Aorta (tissue), 5 donors: ENCODE results near the gene SPDYE17. TPM values are rescaled to one million over a fixed set of nuclear protein-coding genes. Genes with fewer than 3 reads are reported as not detected.
A peak's percentile ranks its signal among the peaks of the same experiment; 100 is the strongest.
"Not testable (repeated sequence)": the region's sequence is repeated elsewhere in the genome, so short reads cannot be mapped to it uniquely, and the experiment has no call there.

Experiments
- ATAC-seq: fragments of 200-7000 bp; cut with Tn5 transposase; one replicate; pipeline ENCODE4 v1.9.1; 2022; ENCODE audit warnings: moderate library complexity; ENCODE audit not compliant: low FRiP score
- DNase-seq, 2 donors: peaks; one replicate each; pipeline ENCODE4 v3.0.0-alpha.2; 2020
- H3K27ac ChIP-seq, 2 donors: one replicate each; pipeline ENCODE4 v1.5.1; 2013; ENCODE audit warnings: low read length in 2 of 2, mild to moderate bottlenecking in 2 of 2, moderate library complexity in 2 of 2, control low read depth in 1 of 2, inconsistent platforms in 1 of 2, low read depth in 1 of 2
- H3K27me3 ChIP-seq, 2 donors: one replicate each; pipeline ENCODE4 v1.6.1; 2013; ENCODE audit warnings: control low read depth in 1 of 2, low read length in 1 of 2, mild to moderate bottlenecking in 1 of 2, moderate library complexity in 1 of 2; ENCODE audit not compliant: insufficient read depth in 2 of 2, control insufficient read depth in 1 of 2
- H3K36me3 ChIP-seq, 2 donors: one replicate each; pipeline ENCODE4 v1.6.1; 2013; ENCODE audit warnings: control low read depth in 1 of 2, low read length in 1 of 2, mild to moderate bottlenecking in 1 of 2; ENCODE audit not compliant: insufficient read depth in 2 of 2, control insufficient read depth in 1 of 2
- H3K4me1 ChIP-seq, 2 donors: one replicate each; pipeline ENCODE4 v1.6.1; 2013; ENCODE audit warnings: low read length in 2 of 2, control low read depth in 1 of 2, mild to moderate bottlenecking in 1 of 2, moderate library complexity in 1 of 2; ENCODE audit not compliant: insufficient read depth in 2 of 2, control insufficient read depth in 1 of 2
- H3K4me3 ChIP-seq, 2 donors: one replicate each; pipeline ENCODE4 v1.5.1; 2013; ENCODE audit warnings: low read length in 2 of 2, control low read depth in 1 of 2, mild to moderate bottlenecking in 1 of 2
- H3K9me3 ChIP-seq: one replicate; pipeline ENCODE4 v1.6.1; 2013; ENCODE audit warnings: mild to moderate bottlenecking, low read length; ENCODE audit not compliant: control insufficient read depth
- WGBS, 2 donors: extraction: QIAGEN DNeasy Blood & Tissue Kit; methylation state at CpG; one replicate each; pipeline ENCODE4 v1.1.7; 2013; 5-methylcytosine and 5-hydroxymethylcytosine counted together
- intact Hi-C, 2 donors: fragments of 100-400 bp; cut with DNase I; formaldehyde crosslinking; loops; one replicate each; pipeline versions ENCODE4 v1.14.2 to v1.15.0; 2022
- long read RNA-seq, 2 donors: library from polyadenylated mRNA; unstranded; transcript quantifications; one replicate each; pipeline ENCODE4 v2.0.0, GENCODE V29; 2020 to 2021
- polyA plus RNA-seq, 2 donors: library from polyadenylated mRNA; stranded (reverse); fragments of 200-250 nt; gene quantifications; one replicate each; pipeline ENCODE4 v1.2.3, GENCODE V29; 2013
- total RNA-seq, 2 donors: library from RNA; stranded (reverse); fragmentation: NEBNext Ultra II Directional; extraction: Animal tissue kit (Norgen Biotek cat#: 25700); gene quantifications; one replicate each; pipeline ENCODE4 v1.2.1, GENCODE V29; 2021
- donor health status: healthy with polysubstance abuse.
- donor health status: Bipolar disorder and iron deficiency.
- donor health status: DM: no; HTN: no; CAD: no.
- donor health status: DM: no; HTN: no; CAD: no.
- donor health status: DM: yes; HTN: yes; CAD: no.

SPDYE17 gene, protein sequence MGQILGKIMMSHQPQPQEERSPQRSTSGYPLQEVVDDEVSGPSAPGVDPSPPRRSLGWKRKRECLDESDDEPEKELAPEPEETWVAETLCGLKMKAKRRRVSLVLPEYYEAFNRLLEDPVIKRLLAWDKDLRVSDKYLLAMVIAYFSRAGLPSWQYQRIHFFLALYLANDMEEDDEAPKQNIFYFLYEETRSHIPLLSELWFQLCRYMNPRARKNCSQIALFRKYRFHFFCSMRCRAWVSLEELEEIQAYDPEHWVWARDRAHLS
- total RNA-seq (not detected), polyA plus RNA-seq (not detected)
- long read RNA-seq, donor 1, partial matches to known transcripts = 0 of 6 reads
- long read RNA-seq, donor 1, other reads (novel, unspliced or antisense) = 6 of 6 reads
- long read RNA-seq, donor 2, partial matches to known transcripts = 0 of 7 reads
- long read RNA-seq, donor 2, other reads (novel, unspliced or antisense) = 7 of 7 reads

DNA sequence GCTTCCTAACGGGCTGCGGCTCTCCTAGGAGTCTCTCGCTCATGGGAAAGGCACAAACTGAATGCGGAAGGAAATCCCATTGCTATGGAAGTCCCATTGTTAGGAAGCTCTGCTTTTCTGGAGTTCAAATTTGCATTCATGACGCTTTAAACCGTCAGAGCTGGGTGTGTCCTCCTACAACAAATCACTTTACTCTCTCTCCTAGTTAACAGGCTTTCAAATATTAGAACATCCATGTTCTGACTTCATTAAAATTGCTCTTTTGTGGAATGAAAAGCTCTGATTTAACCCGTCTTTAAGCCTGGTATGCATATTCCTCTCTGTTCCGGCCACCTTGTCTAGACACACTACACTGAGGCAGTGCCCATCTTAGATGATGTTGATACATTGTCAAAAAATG lies at the start of gene SPDYE17:
Gene SPDYE17 (minus strand): TSS at position 101 of the 400 bp plus-strand sequence. CDS start 1,791 bp downstream, outside the sequence.
- H3K27ac ChIP-seq, H3K4me3 ChIP-seq, H3K36me3 ChIP-seq, intact Hi-C loops, H3K4me1 ChIP-seq, H3K27me3 ChIP-seq, H3K9me3 ChIP-seq, ATAC-seq, DNase-seq: not testable (repeated sequence)
- 91 to 92% methylated on average over 1 to 8 of the region's 8 CpGs for WGBS, 2 donors

DNA sequence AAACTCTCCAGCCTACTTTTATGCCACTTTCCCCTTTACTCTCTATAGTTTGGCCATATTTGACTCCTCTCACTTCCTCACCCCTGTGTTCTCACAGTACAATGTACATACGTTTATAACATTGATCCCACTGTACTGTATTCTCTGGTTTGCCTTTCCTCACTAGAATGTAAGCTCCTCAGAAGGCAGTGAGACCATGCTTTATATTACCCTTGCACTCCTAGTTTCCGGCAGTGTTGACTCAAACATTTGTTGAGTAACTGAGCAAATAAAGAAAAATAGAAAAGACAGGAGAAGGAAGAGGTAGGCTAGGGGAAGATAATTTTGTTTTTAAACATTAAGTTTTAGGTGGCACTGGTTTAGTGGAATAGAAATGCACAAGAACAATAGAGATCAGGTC lies 48.1 kb upstream of the SPDYE17 start:
- H3K4me1 ChIP-seq, H3K27ac ChIP-seq, H3K9me3 ChIP-seq, H3K27me3 ChIP-seq, intact Hi-C loops, H3K4me3 ChIP-seq, DNase-seq, H3K36me3 ChIP-seq, ATAC-seq: not testable (repeated sequence)
- 71 to 100% methylated on average over 1 to 2 of the region's 2 CpGs for WGBS, 2 donors

DNA sequence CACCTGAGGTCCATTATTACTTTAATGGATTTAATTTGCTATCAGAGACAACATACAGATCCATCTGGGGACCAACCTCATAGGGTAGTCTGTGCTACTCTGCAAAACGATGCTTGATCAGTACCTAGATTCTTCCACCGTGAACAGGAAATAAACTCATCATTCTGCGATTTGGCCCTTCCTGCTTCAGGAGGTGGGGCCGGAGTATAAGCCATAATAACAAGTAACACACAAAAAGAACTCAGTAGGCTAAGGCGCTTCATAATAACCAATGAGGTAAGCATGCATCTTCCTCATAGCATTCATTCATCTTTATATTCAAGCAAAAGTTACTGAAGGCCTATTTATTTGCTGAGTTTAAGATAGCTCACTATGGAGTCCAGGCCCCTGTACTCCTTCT lies 47.5 kb upstream of the SPDYE17 start:
- H3K9me3 ChIP-seq, H3K4me3 ChIP-seq, H3K4me1 ChIP-seq, ATAC-seq, H3K36me3 ChIP-seq, DNase-seq, H3K27ac ChIP-seq, intact Hi-C loops, H3K27me3 ChIP-seq: not testable (repeated sequence)
- WGBS, 2 donors = 69 to 83% methylated on average over 4 to 5 of the region's 5 CpGs

DNA sequence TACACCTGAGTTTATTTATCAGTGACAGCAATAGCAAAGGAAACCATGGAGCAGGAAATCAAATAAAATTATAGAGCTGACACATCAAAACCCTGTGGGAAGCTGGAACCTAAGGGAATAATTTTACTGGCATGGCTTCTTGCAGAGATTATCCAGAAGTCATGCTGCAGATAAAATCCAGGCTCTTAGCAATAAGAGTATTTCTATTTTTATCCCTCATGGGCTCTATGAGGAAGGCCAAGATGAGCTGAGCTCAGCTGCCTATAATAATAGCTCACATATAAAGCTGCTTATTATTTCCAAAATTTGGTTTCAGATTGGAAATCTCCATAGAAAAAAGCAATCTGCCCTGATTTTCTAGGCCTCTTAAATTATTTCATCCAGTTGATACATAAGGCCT lies 47.0 kb upstream of the SPDYE17 start:
- H3K9me3 ChIP-seq, intact Hi-C loops, H3K4me3 ChIP-seq, DNase-seq, H3K27me3 ChIP-seq, H3K36me3 ChIP-seq, H3K27ac ChIP-seq, H3K4me1 ChIP-seq, ATAC-seq: not testable (repeated sequence)

DNA sequence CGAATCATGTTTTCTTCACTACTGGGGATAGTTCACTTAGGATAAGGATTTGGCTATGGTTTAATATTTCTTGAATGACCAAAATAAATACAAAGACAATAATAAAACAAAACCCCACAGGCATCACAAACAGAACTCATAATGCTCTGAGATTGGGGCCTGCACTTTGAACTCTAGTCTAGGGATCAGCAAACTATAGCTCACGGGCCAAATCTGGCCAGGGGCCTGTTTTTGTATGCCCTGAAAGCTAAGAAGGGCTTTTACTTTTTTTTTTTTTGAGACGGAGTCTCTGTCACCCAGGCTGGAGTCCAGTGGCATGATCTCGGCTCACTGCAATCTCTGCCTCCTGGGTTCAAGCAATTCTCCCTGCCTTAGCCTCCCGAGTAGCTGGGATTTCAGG lies 44.9 kb upstream of the SPDYE17 start:
- H3K4me1 ChIP-seq, intact Hi-C loops: not testable (repeated sequence)
- 88 to 90% methylated on average over 4 to 5 of the region's 5 CpGs for WGBS, 2 donors

DNA sequence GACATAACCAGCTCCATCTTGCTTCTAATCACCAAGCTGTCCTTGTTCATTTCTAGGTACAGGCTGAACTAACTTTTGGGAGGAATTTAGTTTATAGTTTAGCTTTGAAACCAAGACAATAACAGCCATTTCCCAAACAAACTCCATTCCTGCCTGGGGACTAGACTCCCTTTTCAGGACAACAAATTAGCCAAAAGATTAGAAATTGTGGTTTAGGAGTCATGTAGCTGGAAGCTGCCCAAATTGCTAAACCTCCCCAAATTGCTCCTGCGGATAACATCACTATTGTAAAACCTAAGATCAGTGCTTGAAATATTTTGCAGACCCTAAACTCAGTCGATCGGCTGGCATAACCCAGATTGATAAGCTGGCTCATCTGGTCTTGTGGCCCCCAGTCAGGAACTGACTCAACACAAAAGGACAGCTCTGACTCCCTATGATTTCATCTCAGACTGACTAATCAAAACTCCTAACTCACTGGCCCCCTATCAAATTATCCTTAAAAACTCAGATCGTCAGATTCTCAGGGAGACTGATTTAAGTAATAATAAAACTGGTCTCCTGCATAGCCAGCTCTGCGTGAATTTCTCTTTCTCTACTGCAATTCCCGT lies 42.7 kb upstream of the SPDYE17 start:
- intact Hi-C loops, H3K27ac ChIP-seq, DNase-seq, ATAC-seq, H3K4me1 ChIP-seq, H3K9me3 ChIP-seq, H3K36me3 ChIP-seq, H3K4me3 ChIP-seq, H3K27me3 ChIP-seq: not testable (repeated sequence)
- WGBS, 2 donors = 95 to 100% methylated on average over 3 to 5 of the region's 6 CpGs

More for the DNA sequence above, 44.9 kb upstream of the SPDYE17 start:
- not testable (repeated sequence) for H3K9me3 ChIP-seq, DNase-seq, H3K27me3 ChIP-seq, H3K36me3 ChIP-seq, ATAC-seq, H3K27ac ChIP-seq, H3K4me3 ChIP-seq

DNA sequence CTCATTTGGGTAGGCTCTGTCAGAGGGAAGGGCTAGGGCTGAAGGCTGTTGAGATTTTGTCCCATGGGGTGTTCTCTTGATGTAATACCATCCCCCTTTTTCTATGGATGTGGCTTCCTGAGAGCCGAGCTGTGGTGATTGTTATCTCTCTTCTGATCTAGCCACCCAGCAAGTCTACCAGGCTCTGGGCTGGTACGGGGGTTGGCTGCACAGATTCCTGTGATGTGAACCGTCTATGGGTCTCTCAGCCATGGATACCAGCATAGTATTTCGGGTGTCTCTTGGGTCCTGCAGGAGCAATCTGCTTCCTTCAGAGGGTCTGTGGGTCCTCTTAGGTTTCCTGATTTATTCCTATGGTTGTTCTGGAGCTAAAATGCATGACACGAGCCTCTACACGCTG lies 38.9 kb upstream of the SPDYE17 start:
- H3K4me1 ChIP-seq, H3K27me3 ChIP-seq, H3K36me3 ChIP-seq, ATAC-seq, intact Hi-C loops, DNase-seq, H3K27ac ChIP-seq, H3K9me3 ChIP-seq, H3K4me3 ChIP-seq: not testable (repeated sequence)
- 95 to 97% methylated on average over 5 to 6 of the region's 6 CpGs for WGBS, 2 donors

DNA sequence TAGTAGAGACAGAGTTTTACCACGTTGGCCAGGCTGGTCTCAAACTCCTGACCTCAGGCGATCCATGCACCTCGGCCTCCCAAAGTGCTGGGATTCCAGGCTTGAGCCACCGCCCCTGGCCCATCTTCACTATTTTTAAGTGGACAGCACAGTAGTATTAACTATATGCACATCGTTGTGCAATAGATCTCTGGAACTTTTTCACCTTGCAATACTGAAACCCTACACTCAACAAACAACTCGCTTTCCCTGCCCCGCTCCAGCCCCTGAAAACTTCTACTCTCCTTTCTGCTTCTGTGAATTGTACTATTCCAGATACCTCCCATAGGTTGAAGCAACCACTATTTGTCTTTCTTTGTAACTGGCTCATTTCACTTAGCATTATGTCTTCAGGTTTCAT lies 33.7 kb upstream of the SPDYE17 start:
- H3K4me1 ChIP-seq, ATAC-seq, H3K27ac ChIP-seq, DNase-seq, H3K4me3 ChIP-seq, H3K27me3 ChIP-seq, intact Hi-C loops, H3K9me3 ChIP-seq, H3K36me3 ChIP-seq: not testable (repeated sequence)
- 80 to 88% methylated on average over 7 of the region's 7 CpGs for WGBS, 2 donors

DNA sequence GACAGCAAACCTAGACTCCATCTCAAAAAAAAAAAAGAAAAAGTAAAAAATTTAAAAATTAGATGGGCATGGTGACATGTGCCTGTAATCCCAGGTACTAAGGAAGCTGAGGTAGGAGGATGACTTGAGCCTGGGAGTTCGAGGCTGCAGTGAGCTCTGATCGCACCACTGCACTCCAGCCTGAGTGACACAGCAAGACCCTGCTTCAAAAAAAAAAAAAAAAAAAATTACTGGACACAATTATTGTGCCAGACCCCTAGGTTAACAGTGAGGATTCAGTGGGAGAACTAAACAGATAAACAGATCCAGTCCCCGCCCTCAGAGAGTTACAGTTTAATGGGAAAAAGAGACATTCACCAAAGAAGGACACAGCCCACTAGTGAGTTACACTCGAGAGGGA lies 31.6 kb upstream of the SPDYE17 start:
- H3K9me3 ChIP-seq, H3K27ac ChIP-seq, DNase-seq, H3K4me3 ChIP-seq, H3K36me3 ChIP-seq, intact Hi-C loops, H3K27me3 ChIP-seq, H3K4me1 ChIP-seq: not testable (repeated sequence)
- 81 to 96% methylated on average over 3 to 4 of the region's 4 CpGs for WGBS, 2 donors
- peak; percentile 64 for ATAC-seq
